ENCODE results near the gene CES3.

DNA sequence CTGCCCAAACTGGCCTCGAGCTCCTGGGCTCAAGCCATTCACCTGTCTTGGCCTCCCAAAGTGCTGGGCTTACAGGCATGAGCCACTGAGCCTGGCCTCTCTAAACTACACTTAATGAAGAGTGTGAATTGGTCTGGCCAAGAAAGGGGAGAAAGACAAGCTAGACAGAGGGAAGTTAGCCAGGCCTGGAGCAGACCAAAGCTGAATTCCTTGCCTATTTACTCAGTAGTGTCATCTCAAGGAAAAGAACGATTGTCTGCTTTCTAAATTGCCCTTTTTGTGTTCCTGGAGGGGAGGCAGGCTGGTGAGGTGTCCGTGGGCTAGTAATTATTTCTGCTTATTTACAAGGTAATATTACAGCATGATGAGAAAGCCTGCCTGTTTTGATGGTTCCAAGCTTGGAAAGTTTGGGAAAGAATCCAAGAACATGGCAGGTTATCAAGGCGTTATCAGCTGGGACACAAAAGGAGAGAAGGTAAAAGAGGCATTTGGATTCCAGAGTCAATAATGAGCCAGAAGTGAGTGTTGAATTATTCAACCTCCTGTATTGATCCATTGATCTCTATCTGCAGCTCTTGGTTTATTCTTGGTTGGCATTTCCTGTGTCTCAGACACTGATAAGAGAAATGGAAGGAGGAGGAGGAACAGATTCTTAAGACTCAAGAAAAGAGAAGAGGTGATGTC is 61.6 kb downstream of the CES3 start:
- TF ChIP-seq POLR2A (IDR thresholded peaks at IDR 0.05; ENCODE audit: low read depth, low read length), result no peak
- no peak for TF ChIP-seq TAF1 (IDR thresholded peaks at IDR 0.05; ENCODE audit: borderline replicate concordance, low read depth, low read length)
